PFSK-1 (cell line): ENCODE measurements around the gene NDRG3. TPM values are rescaled to one million over a fixed set of nuclear protein-coding genes. Genes with fewer than 3 reads are reported as not detected.
A peak's percentile ranks its signal among the peaks of the same experiment; 100 is the strongest.

Source experiments
- FOXP2 ChIP-seq: optimal IDR thresholded peaks from 2 replicates; pipeline ENCODE3; 2011; ENCODE audit warnings: borderline replicate concordance, control low read depth, inconsistent platforms; ENCODE audit not compliant: insufficient read depth; ENCODE audit errors: extremely low read length, extremely low read depth
- POLR2AphosphoS5 ChIP-seq: IDR thresholded peaks from 2 replicates; pipeline ENCODE4 v1.6.1; 2012; ENCODE audit warnings: low read depth, mild to moderate bottlenecking, control low read depth, low read length, moderate library complexity
- REST ChIP-seq, 2 experiments: IDR thresholded peaks; 2 replicates each; pipeline versions ENCODE4 v1.6.1 to v1.8.0; 2011 to 2012; ENCODE audit warnings: low read depth in 2 of 2, low read length in 2 of 2, control low read depth in 1 of 2, inconsistent platforms in 1 of 2, mild to moderate bottlenecking in 1 of 2, moderate library complexity in 1 of 2; ENCODE audit not compliant: insufficient read depth in 1 of 2
- SIN3A ChIP-seq: IDR thresholded peaks from 2 replicates; pipeline ENCODE4 v1.6.1; 2012; ENCODE audit warnings: mild to moderate bottlenecking, low read length, moderate library complexity, borderline replicate concordance; ENCODE audit not compliant: insufficient read depth
- TAF1 ChIP-seq: IDR thresholded peaks from 2 replicates; pipeline ENCODE4 v1.6.1; 2012; ENCODE audit warnings: low read length, control low read depth, borderline replicate concordance; ENCODE audit not compliant: insufficient read depth
- polyA plus RNA-seq: library from polyadenylated mRNA; unstranded; fragments of >200 nt; gene quantifications from one replicate; pipeline ENCODE4 v1.2.1, GENCODE V29; 2012; ENCODE audit warnings: low read depth, missing spikeins; ENCODE audit not compliant: insufficient read length

The NDRG3 gene
- polyA plus RNA-seq, result 22.4 TPM

DNA sequence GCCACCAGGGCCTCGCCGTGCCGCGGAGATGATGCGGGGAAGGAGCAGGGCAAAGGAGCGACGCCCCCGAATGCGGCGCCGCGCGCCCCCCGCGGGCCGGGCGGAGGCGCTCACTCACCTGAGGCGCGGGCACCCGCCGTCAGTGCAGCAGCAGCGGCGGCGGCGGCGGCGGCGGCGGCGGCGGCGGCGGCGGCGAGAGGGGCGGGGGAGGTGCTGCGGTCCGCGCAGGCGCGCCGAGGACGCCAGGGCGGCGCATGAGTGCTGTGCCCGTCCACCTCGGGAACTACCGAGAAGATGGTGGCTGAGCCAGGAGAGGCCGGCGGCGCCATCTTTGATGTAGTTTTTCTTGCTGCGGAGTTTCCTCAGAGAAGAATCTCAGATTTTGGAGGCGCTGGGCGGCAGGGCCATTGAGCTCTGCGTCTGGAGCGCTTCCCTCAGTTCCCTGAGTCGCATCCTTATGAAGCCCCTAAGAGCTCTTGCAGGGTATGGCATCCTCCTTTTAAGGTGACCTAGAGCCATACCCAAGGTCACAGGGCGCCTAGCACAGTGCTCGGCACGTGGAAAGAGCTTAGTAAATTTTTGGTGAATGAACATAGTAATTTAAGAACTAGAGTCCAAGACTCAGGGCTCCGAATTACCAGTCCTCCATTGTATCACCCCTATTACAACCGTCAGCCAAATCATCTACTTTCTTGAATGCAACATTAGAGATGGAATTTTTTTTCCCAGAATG is at the start of gene NDRG3:
TSS of gene NDRG3 (minus strand) at position 164 of the 733 bp plus-strand sequence. CDS start 24,355 bp downstream, outside the sequence.
- no peak for TF ChIP-seq REST (IDR thresholded peaks at IDR 0.05; ENCODE audit: insufficient read depth in 1 of 2, low read depth in 2 of 2, low read length in 2 of 2)
- peak; percentile 76; the same call in 1 of the 2 replicates for TF ChIP-seq POLR2AphosphoS5
- no peak for TF ChIP-seq SIN3A
- 0 out of 2 replicates have a peak, but pooled peaks have one; percentile 37 for TF ChIP-seq TAF1
- TF ChIP-seq FOXP2, result no peak

GRCh38 chr20:36794116-36794474 is 48.2 kb upstream of the NDRG3 start:
- no peak for TF ChIP-seq SIN3A
- TF ChIP-seq REST (IDR thresholded peaks at IDR 0.05; ENCODE audit: insufficient read depth in 1 of 2, low read depth in 2 of 2, low read length in 2 of 2), result no peak
- TF ChIP-seq POLR2AphosphoS5, result no peak
- TF ChIP-seq FOXP2, result no peak
- TF ChIP-seq TAF1, result no peak

GRCh38 chr20:36793294-36794115 is 47.6 kb upstream of the NDRG3 start:
- TF ChIP-seq POLR2AphosphoS5 (no peak), TAF1 (no peak)

DNA sequence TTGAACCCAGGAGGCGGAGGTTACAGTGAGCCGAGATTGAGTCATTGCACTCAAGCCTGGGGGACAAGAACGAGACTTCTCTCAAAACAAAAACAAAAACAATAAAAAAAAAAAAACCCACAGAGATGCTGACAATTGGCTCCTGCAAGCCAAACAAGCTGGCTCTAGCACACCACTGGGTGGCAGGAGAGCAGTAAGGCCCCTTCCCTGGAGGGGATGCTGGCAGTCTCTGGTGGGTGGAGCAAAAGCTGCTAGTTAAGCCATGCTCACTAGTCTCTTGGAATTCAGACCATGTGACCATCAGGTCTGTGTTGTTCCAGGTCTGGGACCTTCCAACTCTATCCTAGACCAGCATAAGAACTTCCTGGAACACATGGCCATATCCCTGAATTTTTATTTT is 46.5 kb upstream of the NDRG3 start:
- TF ChIP-seq SIN3A (no peak), REST (IDR thresholded peaks at IDR 0.05; ENCODE audit: insufficient read depth in 1 of 2, low read depth in 2 of 2, low read length in 2 of 2) (no peak), TAF1 (no peak), POLR2AphosphoS5 (no peak), FOXP2 (no peak)

- TF ChIP-seq FOXP2, result no peak
- TF ChIP-seq SIN3A, result no peak
- TF ChIP-seq POLR2AphosphoS5, result no peak
- TF ChIP-seq TAF1, result no peak
- TF ChIP-seq REST (IDR thresholded peaks at IDR 0.05; ENCODE audit: insufficient read depth in 1 of 2, low read depth in 2 of 2, low read length in 2 of 2), result no peak
Observed at GRCh38 chr20:36791862-36792261, 46.0 kb upstream of the NDRG3 start.
